ENCODE data around the gene SPTSSB.

The SPTSSB gene

DNA sequence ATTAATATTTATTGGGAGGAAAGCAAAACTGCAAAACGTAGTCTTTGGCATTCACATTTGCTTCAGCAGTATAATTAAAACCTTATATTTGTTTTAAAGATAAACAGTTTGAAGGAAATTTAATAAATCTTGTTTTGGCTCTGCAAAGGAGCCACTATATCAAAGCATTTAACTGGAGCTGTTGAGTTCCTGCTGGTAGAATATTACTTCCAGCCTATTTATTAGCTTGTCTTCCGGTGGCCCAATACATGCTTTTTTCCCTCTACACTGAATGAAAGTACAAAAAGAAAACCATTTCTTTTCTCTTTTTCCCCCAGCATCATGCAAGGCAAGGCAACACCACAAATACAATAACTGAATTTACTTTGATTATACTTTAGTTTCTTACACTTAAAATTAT lies 26.3 kb downstream of the SPTSSB start:
- TF ChIP-seq, protein P1, sequence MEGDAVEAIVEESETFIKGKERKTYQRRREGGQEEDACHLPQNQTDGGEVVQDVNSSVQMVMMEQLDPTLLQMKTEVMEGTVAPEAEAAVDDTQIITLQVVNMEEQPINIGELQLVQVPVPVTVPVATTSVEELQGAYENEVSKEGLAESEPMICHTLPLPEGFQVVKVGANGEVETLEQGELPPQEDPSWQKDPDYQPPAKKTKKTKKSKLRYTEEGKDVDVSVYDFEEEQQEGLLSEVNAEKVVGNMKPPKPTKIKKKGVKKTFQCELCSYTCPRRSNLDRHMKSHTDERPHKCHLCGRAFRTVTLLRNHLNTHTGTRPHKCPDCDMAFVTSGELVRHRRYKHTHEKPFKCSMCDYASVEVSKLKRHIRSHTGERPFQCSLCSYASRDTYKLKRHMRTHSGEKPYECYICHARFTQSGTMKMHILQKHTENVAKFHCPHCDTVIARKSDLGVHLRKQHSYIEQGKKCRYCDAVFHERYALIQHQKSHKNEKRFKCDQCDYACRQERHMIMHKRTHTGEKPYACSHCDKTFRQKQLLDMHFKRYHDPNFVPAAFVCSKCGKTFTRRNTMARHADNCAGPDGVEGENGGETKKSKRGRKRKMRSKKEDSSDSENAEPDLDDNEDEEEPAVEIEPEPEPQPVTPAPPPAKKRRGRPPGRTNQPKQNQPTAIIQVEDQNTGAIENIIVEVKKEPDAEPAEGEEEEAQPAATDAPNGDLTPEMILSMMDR (IDR thresholded peaks at IDR 0.05; ENCODE audit: insufficient read depth, low read depth, low read length, missing control alignments): no peak
- no peak overlapping the region for H3K4me3 ChIP-seq (ENCODE audit: low read length)
- DNase-seq (ENCODE audit: low read depth): no peak

DNA sequence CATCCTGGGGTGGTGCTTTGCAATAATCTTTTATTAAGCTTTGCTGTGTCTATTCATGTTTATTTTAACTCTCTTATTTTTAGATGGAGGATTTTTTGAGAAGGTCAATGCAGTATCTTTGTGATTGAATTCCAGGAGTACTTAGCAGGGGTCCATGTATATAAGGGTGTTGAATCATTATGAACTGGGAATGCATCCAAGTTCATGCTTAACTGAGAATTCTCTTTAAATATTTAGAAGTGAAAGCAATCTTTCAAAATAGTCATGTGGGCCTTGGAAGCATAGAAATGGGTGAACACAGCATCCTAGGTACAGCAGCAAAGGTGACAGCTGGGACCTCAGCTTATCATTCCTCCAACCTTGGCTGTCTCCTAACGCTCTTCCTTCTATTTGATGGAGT lies 27.3 kb downstream of the SPTSSB start:
- no peak for DNase-seq (ENCODE audit: low read depth)
- TF ChIP-seq, protein P1 (IDR thresholded peaks at IDR 0.05; ENCODE audit: insufficient read depth, low read depth, low read length, missing control alignments): no peak
- H3K4me3 ChIP-seq (ENCODE audit: low read length): no peak overlapping the region

DNA sequence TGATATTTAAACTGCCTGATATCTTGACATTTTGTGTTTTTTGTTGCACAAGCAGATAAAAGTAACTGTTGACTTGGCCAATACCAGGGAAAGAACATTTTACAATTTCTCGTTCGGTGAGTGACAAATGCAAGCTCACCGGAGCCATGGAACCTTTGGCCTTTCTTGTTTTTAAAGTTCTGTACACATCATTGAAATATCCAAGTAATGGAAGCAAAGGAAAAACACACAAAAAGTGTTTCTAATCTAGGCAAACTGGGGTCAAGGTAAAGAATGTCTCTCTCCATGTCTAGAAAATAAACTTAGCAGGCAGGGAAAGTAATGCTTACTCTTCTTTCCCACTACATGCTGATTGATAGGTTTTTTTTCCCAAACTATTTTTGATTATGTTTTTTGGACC lies 27.8 kb downstream of the SPTSSB start:
- H3K4me3 ChIP-seq (ENCODE audit: low read length): no peak overlapping the region
- DNase-seq (ENCODE audit: low read depth): no peak
- TF ChIP-seq, protein P1 (IDR thresholded peaks at IDR 0.05; ENCODE audit: insufficient read depth, low read depth, low read length, missing control alignments): no peak

DNA sequence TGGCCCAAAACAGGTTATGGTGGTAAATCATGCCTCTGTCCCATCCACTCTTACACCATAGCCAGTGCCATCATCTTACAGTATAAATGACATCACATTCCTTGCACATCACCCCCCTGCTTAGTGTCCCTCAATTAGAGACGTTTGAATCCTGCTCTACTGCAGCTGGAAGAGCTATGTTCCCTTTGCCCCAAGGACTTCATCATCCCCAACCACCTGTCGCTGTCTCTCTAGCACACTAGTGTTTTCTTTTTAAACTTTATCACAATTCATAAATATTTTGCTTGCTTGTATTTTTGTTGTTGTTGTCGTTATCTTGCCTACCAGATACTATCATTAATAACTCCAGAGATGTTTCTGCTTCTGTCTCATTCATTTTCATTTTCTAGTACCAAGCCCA lies 28.7 kb downstream of the SPTSSB start:
- TF ChIP-seq, protein P1 (IDR thresholded peaks at IDR 0.05; ENCODE audit: insufficient read depth, low read depth, low read length, missing control alignments): no peak
- no peak for DNase-seq (ENCODE audit: low read depth)
- no peak overlapping the region for H3K4me3 ChIP-seq (ENCODE audit: low read length)

DNA sequence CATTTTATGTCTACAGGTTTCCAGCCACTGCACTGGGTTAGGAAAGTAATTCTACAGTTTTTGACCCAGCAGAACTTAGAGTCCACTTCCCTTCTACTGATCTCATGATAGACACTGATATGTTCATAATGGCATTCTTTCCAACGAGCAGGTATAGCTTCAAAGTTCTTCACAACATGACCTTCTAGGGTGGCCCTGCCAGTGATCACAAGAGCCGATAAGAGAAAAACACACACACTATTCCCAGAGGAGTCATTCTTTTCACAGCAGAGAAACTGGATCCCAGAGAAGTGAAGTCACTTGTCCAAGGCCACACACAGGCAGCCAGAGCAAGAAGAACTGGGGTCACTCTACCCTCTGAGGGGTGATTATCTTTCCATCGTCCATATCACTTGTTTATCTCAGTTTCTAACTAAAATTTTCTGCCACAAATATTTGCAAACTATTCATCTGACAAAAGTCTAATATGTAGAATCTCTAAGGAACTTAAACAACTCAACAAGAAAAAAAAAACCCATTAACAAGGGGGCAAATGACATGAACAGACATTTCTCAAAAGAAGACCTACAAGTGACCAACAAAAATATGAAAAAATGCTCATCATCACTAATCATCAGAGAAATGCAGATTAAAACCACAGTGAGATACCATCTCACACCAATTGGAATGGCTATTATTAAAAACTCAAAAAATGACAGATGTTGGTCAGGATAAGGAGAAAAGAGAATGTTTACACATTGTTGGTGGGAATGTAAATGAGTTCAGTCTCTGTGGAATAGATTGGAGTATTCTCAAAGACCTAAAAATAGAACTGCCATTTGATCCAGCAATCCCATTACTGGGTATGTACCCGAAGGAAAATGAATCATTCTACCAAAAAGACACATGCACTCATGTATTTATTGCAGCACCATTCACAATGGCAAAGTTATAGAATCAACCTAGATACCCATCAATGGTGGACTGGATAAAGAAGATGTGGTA lies 31.5 kb downstream of the SPTSSB start:
- no peak overlapping the region for H3K4me3 ChIP-seq (ENCODE audit: low read length)
- TF ChIP-seq, protein P1 (IDR thresholded peaks at IDR 0.05; ENCODE audit: insufficient read depth, low read depth, low read length, missing control alignments): no peak
- DNase-seq (ENCODE audit: low read depth): no peak

DNA sequence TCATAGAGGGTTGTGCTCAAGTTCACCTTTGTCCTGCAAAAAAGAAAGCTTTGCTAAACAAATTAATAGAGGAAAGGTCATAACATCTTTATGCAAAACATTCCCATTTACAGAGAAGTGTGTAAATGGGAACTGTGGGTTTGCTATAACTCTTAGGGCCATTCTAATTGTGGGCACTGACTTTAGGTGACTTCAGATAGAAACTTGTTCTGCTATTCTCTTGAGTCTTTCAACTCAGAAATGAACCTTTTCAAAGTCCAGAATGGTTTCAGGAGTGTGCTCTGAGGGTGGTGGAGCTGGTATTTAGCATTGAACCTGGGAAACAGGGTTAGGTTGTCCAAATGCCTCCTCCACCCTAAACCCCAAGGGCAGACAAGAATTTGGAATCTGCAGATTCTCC lies 34.0 kb downstream of the SPTSSB start:
- no peak for DNase-seq (ENCODE audit: low read depth)
- TF ChIP-seq, protein P1 (IDR thresholded peaks at IDR 0.05; ENCODE audit: insufficient read depth, low read depth, low read length, missing control alignments): no peak
- H3K4me3 ChIP-seq (ENCODE audit: low read length): no peak overlapping the region
